ENCODE results near the gene BMX.

The BMX gene

DNA sequence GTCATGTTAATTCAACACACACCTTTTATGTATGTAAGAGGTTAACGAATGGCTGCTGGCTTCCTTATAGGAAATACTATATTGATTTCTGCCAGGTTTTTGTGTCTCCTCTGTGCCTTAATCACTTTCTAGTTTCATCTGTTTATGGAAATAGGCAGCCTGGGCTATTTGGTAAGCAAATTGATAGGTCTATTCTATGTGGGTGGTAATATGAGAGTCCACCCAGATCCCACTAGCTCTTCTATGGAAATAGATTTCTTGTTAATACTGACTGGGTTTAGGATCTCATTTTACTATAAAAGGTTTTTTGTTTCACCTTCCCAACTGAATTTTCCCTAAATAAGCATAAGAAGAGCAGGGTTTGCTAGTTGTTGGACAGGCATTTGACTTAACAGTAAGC, 4.1 kb downstream of the BMX start:
- DNase-seq (ENCODE audit: low read depth): no peak
- no peak for TF ChIP-seq CTCF (IDR thresholded peaks at IDR 0.05; ENCODE audit: low read depth, low read length, missing control alignments)
- H3K4me3 ChIP-seq (ENCODE audit: low read depth, low read length): no peak overlapping the region

DNA sequence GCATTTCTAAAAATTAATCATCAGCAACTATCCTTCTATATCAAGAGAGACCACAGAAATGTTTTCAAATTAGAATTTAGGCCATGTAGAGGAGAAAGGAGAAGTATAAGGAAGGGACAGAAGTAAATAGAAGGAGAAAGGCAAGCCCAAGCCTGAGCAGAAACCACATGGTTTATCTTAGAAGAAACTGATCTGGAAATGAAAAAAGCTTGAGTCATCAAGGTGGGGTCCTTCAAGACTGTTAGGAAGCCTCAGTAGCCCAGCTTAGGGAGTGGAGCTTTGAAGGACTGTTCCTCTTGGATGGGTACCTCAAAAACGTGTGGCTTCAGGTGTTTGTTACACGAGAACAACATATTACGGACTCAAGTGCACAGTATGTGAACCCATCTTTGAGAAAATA, 4.5 kb downstream of the BMX start:
- TF ChIP-seq CTCF (IDR thresholded peaks at IDR 0.05; ENCODE audit: low read depth, low read length, missing control alignments): no peak
- no peak for DNase-seq (ENCODE audit: low read depth)
- H3K4me3 ChIP-seq (ENCODE audit: low read depth, low read length): no peak overlapping the region

DNA sequence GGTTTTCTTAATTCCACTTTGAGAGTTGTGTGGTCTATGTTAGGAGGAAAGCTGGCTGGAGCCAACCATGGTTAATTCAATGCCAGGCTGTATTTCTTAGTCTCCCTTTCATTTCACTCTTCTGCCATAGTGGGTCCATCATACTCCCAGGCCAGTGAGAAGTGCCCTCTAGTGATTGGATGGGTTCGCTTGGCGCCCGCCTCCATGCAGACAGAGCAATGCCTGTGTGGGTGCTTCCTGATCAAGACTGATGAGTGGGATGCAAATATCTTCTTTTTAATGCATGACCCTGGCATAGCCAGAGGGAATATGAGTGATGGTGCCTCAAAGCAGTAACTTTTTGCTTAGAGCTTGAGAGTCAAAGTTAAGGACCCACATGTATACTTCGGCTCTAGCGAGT, 6.4 kb downstream of the BMX start:
- H3K4me3 ChIP-seq (ENCODE audit: low read depth, low read length): no peak overlapping the region
- no peak for DNase-seq (ENCODE audit: low read depth)

DNA sequence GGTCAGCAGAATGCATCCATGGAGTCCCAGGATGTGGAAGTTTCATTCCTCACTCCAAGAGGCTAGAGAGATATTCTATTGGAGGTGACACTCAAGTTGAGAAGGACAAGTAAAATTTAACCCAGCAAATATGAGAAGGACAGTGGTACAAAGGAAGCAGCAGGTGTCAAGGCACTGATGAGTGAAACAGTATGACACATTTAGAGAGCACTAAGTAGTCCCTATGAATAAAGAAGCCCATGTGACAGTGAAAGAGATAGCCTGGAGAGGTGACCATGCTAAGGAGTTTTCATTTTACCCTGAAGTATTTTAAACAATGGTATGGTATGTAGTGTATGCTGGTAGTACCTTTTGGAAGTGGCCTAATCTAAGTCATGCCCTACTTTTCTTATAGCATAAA, 9.2 kb downstream of the BMX start:
- TF ChIP-seq CTCF (IDR thresholded peaks at IDR 0.05; ENCODE audit: low read depth, low read length, missing control alignments): no peak
- no peak overlapping the region for H3K4me3 ChIP-seq (ENCODE audit: low read depth, low read length)
- DNase-seq (ENCODE audit: low read depth): no peak

More for the DNA sequence above, 6.4 kb downstream of the BMX start:
- no peak for TF ChIP-seq CTCF (IDR thresholded peaks at IDR 0.05; ENCODE audit: low read depth, low read length, missing control alignments)

DNA sequence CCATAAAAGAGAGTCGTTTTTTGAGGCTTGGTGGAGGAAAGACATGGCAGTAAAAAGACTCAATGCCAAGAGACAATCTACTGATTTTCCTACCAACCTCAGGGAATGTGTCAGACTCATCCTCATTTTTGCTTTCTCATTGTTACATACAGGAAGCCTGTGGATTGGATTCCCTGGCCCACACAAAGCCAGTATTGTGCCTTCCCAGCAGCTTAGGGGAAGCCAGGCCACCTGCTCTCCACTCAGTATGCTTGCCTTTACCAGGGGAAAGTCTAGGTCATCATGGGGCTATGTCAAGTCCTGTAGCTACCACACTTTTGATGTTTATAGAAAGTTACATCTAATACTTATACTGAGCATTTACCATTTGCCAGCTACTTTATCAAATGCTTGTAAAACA, 11.0 kb downstream of the BMX start:
- TF ChIP-seq CTCF (IDR thresholded peaks at IDR 0.05; ENCODE audit: low read depth, low read length, missing control alignments): no peak
- DNase-seq (ENCODE audit: low read depth): no peak
- no peak overlapping the region for H3K4me3 ChIP-seq (ENCODE audit: low read depth, low read length)

DNA sequence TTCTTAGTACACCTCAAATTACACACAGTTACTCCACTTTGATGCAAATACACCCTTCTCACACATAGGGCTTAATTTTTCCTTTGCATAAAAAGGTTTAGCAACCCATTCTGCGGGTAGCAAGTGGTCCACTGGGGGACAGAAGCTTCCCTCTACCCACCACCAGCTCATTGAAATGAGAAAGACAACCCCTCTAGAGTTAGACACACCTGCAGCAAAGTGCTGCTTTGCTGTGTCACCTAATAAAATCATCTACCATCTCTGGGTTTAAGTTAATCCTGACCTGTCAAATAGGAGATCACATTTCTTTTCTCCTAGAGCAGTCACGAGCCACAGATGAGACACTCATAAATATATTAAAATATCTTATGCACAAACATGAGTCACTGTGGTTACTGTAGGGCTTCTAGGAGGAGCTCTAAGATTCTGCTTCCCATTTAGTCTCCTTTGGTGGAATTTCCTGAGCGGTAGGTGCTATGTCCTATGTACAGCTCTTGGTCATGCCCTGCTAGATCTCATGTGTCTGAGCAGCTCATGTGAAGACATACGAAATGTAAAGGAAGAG, 11.9 kb downstream of the BMX start:
- H3K4me3 ChIP-seq (ENCODE audit: low read depth, low read length): no peak overlapping the region
- no peak for TF ChIP-seq CTCF (IDR thresholded peaks at IDR 0.05; ENCODE audit: low read depth, low read length, missing control alignments)
- no peak for DNase-seq (ENCODE audit: low read depth)

- no peak for DNase-seq (ENCODE audit: low read depth)
- no peak for TF ChIP-seq CTCF (IDR thresholded peaks at IDR 0.05; ENCODE audit: low read depth, low read length, missing control alignments)
- H3K4me3 ChIP-seq (ENCODE audit: low read depth, low read length): no peak overlapping the region
Measured at GRCh38 chrX:15514279-15514678, 13.7 kb downstream of the BMX start.

Measured in GM12864 (cell line).